HG03565 (cell line): ENCODE data around the gene CAMTA1.
"Not testable (repeated sequence)": the region's sequence is repeated elsewhere in the genome, so short reads cannot be mapped to it uniquely, and the experiment has no call there.

Source experiments
- ATAC-seq: cut with Tn5 transposase; IDR thresholded peaks from one replicate; pipeline ENCODE4 v1.9.1; 2021; ENCODE audit warnings: mild to moderate bottlenecking, moderate library complexity; ENCODE audit not compliant: unreplicated experiment

Gene CAMTA1

GRCh38 chr1:7705048-7705907, 920.0 kb downstream of the CAMTA1 start:
- no peak for ATAC-seq

- no peak for ATAC-seq
Observed at GRCh38 chr1:7705908-7706216, 920.6 kb downstream of the CAMTA1 start.

GRCh38 chr1:7707527-7707926, 922.3 kb downstream of the CAMTA1 start:
- no peak for ATAC-seq

GRCh38 chr1:7708065-7708464, 922.8 kb downstream of the CAMTA1 start:
- ATAC-seq = not testable (repeated sequence)

GRCh38 chr1:7710859-7711258, 925.6 kb downstream of the CAMTA1 start:
- no peak for ATAC-seq

GRCh38 chr1:7712731-7713323, 927.6 kb downstream of the CAMTA1 start:
- no peak for ATAC-seq

GRCh38 chr1:7716506-7716905, 931.3 kb downstream of the CAMTA1 start:
- no peak for ATAC-seq

GRCh38 chr1:7717748-7718368, 932.6 kb downstream of the CAMTA1 start:
- no peak for ATAC-seq

GRCh38 chr1:7719468-7720094, 934.3 kb downstream of the CAMTA1 start:
- no peak for ATAC-seq

GRCh38 chr1:7721940-7722669, 936.9 kb downstream of the CAMTA1 start:
- no peak for ATAC-seq

- ATAC-seq = no peak
Observed at GRCh38 chr1:7722670-7723012, 937.4 kb downstream of the CAMTA1 start.

- ATAC-seq = no peak
Observed at GRCh38 chr1:7726623-7727022, 941.4 kb downstream of the CAMTA1 start.

- ATAC-seq = no peak
Observed at GRCh38 chr1:7727809-7728471, 942.7 kb downstream of the CAMTA1 start.

- ATAC-seq = no peak
Observed at GRCh38 chr1:7729761-7730160, 944.5 kb downstream of the CAMTA1 start.

GRCh38 chr1:7732331-7732730, 947.1 kb downstream of the CAMTA1 start:
- ATAC-seq = no peak

GRCh38 chr1:7733276-7733675, 948.0 kb downstream of the CAMTA1 start:
- no peak for ATAC-seq

- ATAC-seq = no peak
Observed at GRCh38 chr1:7738044-7738443, 952.8 kb downstream of the CAMTA1 start.

- no peak for ATAC-seq
Observed at GRCh38 chr1:7743346-7743745, 958.1 kb downstream of the CAMTA1 start.

- ATAC-seq = no peak
Observed at GRCh38 chr1:7744882-7745281, 959.6 kb downstream of the CAMTA1 start.

GRCh38 chr1:7745783-7746182, 960.5 kb downstream of the CAMTA1 start:
- ATAC-seq = no peak

- ATAC-seq = no peak
Observed at GRCh38 chr1:7747605-7748004, 962.4 kb downstream of the CAMTA1 start.
